Kidney epithelial cell (primary cell): ENCODE data around the gene KIF1A. TPM values are rescaled to one million over a fixed set of nuclear protein-coding genes. Genes with fewer than 3 reads are reported as not detected.

ENCODE experiments used
- DNase-seq: peaks from one replicate; pipeline ENCODE4 v3.0.0-alpha.2; 2010; ENCODE audit warnings: low read depth
- H3K27me3 ChIP-seq: 2 replicates; pipeline ENCODE4 v1.6.0; 2011; ENCODE audit warnings: low read length; ENCODE audit not compliant: control insufficient read depth, insufficient read depth
- H3K36me3 ChIP-seq: 2 replicates; pipeline ENCODE4 v1.5.1; 2011; ENCODE audit warnings: low read length; ENCODE audit not compliant: control insufficient read depth, insufficient read depth
- H3K4me3 ChIP-seq: 2 replicates; pipeline ENCODE4 v1.5.1; 2011; ENCODE audit warnings: low read depth, mild to moderate bottlenecking, control low read depth, low read length
- total RNA-seq: library from RNA; depleted of rRNA; stranded (reverse); fragments of >200 nt; gene quantifications from 2 replicates; pipeline ENCODE4 v1.2.3, GENCODE V29; 2015
- TF ChIP-seq, protein P1 (sequence below): IDR thresholded peaks from 2 replicates; pipeline ENCODE4 v1.5.1; 2011; ENCODE audit warnings: mild to moderate bottlenecking, moderate library complexity, low read length, control low read depth, inconsistent platforms; ENCODE audit not compliant: insufficient read depth, poor library complexity, severe bottlenecking

Gene KIF1A
- total RNA-seq, 1 donor from 2014 or later = 178 TPM

- Histone ChIP-seq H3K27me3 (no peaks in the 10 kb centered on the region), H3K4me3 (no peak overlapping the region), H3K36me3 (no peaks in the 10 kb centered on the region)
- TF ChIP-seq, protein P1, sequence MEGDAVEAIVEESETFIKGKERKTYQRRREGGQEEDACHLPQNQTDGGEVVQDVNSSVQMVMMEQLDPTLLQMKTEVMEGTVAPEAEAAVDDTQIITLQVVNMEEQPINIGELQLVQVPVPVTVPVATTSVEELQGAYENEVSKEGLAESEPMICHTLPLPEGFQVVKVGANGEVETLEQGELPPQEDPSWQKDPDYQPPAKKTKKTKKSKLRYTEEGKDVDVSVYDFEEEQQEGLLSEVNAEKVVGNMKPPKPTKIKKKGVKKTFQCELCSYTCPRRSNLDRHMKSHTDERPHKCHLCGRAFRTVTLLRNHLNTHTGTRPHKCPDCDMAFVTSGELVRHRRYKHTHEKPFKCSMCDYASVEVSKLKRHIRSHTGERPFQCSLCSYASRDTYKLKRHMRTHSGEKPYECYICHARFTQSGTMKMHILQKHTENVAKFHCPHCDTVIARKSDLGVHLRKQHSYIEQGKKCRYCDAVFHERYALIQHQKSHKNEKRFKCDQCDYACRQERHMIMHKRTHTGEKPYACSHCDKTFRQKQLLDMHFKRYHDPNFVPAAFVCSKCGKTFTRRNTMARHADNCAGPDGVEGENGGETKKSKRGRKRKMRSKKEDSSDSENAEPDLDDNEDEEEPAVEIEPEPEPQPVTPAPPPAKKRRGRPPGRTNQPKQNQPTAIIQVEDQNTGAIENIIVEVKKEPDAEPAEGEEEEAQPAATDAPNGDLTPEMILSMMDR = no peak
- no peak for DNase-seq
These were observed 32.2 kb downstream of the KIF1A start for GRCh38 chr2:240787521-240788472.

GRCh38 chr2:240786871-240787311 lies 33.1 kb downstream of the KIF1A start:
- no peak for DNase-seq
- Histone ChIP-seq H3K27me3 (no peaks in the 10 kb centered on the region), H3K4me3 (no peak overlapping the region), H3K36me3 (no peaks in the 10 kb centered on the region)
- TF ChIP-seq, protein P1 = no peak

GRCh38 chr2:240786355-240786841 lies 33.6 kb downstream of the KIF1A start:
- no peaks in the 10 kb centered on the region for H3K27me3 ChIP-seq
- no peaks in the 10 kb centered on the region for H3K36me3 ChIP-seq
- TF ChIP-seq, protein P1 = no peak
- DNase-seq = no peak
- H3K4me3 ChIP-seq = no peak overlapping the region

DNA sequence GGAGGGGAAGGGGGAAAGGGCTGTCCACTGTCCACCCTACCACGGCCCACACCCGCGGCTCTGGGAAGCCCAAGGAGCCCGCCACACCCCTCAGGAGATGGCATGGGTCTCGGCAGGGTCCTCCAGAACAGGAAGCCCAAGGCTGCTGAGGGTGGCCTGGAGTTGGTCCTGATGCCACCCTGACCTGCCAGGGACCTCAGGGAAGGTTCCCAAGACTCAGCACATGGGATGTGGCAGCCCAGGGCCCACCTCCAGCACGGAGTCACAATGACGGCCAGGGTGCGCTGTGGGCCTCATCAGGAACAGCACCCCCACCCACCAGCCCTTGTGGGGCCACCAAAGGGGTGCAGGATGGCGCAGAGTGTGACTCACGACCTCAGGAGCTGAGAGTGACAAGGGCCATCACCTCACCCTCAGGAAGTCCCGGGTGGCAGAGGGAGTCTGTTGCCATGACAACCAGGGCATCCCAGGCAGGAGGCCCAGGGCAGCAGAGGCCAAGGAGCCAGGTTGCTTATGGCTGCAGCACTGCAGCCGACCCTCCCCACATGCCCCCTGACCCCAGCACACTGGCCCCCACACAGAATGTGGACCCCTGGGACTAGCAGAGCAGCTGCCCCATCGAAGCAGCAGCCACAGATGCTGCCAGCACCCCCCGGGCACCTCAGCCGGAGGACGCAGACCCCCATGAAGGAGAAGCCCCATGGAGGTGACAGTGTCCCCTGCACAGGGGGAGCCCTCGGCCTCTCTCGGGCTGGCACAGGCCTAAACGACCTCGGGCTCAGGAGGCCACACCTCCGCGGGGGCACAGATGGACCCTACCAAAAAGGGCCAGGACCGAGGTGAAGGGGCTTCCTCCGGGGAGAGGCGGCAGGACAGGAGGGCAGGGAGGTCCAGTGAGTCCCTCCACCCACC lies 34.3 kb downstream of the KIF1A start:
- TF ChIP-seq, protein P1 = no peak
- Histone ChIP-seq H3K4me3 (no peak overlapping the region), H3K36me3 (no peaks in the 10 kb centered on the region), H3K27me3 (no peaks in the 10 kb centered on the region)
- no peak for DNase-seq

- H3K27me3 ChIP-seq = no peaks in the 10 kb centered on the region
- H3K4me3 ChIP-seq = no peak overlapping the region
- DNase-seq = no peak
- TF ChIP-seq, protein P1 = no peak
- H3K36me3 ChIP-seq = no peaks in the 10 kb centered on the region
These were observed 35.2 kb downstream of the KIF1A start for GRCh38 chr2:240784629-240785423.
